ENCODE data around the gene ZNF135.

- no peak for TF ChIP-seq MAX (IDR thresholded peaks at IDR 0.05; ENCODE audit: insufficient read depth, insufficient read length)
- TF ChIP-seq, protein P1, sequence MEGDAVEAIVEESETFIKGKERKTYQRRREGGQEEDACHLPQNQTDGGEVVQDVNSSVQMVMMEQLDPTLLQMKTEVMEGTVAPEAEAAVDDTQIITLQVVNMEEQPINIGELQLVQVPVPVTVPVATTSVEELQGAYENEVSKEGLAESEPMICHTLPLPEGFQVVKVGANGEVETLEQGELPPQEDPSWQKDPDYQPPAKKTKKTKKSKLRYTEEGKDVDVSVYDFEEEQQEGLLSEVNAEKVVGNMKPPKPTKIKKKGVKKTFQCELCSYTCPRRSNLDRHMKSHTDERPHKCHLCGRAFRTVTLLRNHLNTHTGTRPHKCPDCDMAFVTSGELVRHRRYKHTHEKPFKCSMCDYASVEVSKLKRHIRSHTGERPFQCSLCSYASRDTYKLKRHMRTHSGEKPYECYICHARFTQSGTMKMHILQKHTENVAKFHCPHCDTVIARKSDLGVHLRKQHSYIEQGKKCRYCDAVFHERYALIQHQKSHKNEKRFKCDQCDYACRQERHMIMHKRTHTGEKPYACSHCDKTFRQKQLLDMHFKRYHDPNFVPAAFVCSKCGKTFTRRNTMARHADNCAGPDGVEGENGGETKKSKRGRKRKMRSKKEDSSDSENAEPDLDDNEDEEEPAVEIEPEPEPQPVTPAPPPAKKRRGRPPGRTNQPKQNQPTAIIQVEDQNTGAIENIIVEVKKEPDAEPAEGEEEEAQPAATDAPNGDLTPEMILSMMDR (IDR thresholded peaks at IDR 0.05; ENCODE audit: extremely low read depth in 1 of 2, insufficient read depth in 1 of 2, low read depth in 1 of 2, low read length in 2 of 2): no peak
Observed at GRCh38 chr19:58107778-58108545, 48.9 kb downstream of the ZNF135 start.
